ENCODE measurements around the gene SCARF2. TPM values are rescaled to one million over a fixed set of nuclear protein-coding genes. Genes with fewer than 3 reads are reported as not detected.

SCARF2 gene
- total and polyA plus RNA-seq, 8 donors = 0.89 to 42.9 (median 3.9) TPM

GRCh38 chr22:20396639-20397038, 41.0 kb downstream of the SCARF2 start:
- WGBS, 5 donors = 88 to 100% (median 92%) methylated on average over 1 of the region's 1 CpG
- intact Hi-C loops (cut with DNase I; ENCODE audit: low total_unique reads) = no loop called here
- Histone ChIP-seq H3K36me3 (peaks cover 8 to 14% (median 13%) of the 10 kb centered on the region in 4 donors), H3K27ac (no peak overlapping the region), H3K4me3 (no peak overlapping the region), H3K9me3 (no peaks in the 10 kb centered on the region), H3K4me1 (peaks cover 14 to 33% (median 29%) of the 10 kb centered on the region in 4 donors), H3K27me3 (no peaks in the 10 kb centered on the region)
- DNase-seq = no peak
- no peak for TF ChIP-seq CTCF (IDR thresholded peaks at IDR 0.05)
- no peak for TF ChIP-seq POLR2A (IDR thresholded peaks at IDR 0.05)
- TF ChIP-seq EP300 (IDR thresholded peaks at IDR 0.05) = no peak
- TF ChIP-seq POLR2AphosphoS5 (IDR thresholded peaks at IDR 0.05) = no peak

DNA sequence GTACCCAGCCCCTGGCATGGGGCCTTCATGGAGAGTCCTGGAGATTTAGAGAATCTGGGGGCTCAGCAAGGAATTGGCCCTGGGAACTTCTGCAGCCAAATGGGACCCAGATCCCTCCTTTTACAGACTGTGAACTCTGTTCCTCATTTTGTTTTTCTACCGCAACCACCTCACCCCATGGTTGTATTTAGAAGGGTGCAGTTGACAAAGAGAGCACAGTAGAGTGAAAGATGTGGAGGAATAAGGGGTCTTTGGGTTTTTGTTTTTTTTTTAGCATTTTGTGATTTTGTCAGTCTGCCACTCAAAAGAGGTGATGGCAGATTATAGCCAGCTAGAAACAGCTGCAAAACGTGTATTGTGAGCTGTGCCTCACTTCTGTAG, 41.7 kb downstream of the SCARF2 start:
- Histone ChIP-seq H3K4me3 (no peak overlapping the region), H3K36me3 (peaks cover 5 to 8% (median 5%) of the 10 kb centered on the region in 4 donors), H3K27ac (no peak overlapping the region), H3K4me1 (peaks cover 14 to 33% (median 29%) of the 10 kb centered on the region in 4 donors), H3K9me3 (no peaks in the 10 kb centered on the region), H3K27me3 (no peaks in the 10 kb centered on the region)
- DNase-seq = no peak
- intact Hi-C loops (cut with DNase I; ENCODE audit: low total_unique reads) = no loop called here
- TF ChIP-seq POLR2AphosphoS5 (IDR thresholded peaks at IDR 0.05) (no peak), EP300 (IDR thresholded peaks at IDR 0.05) (no peak), POLR2A (IDR thresholded peaks at IDR 0.05) (no peak), CTCF (IDR thresholded peaks at IDR 0.05) (no peak)
- whole genome bisulfite sequencing, 5 donors = 60 to 72% (median 65%) methylated on average over 2 of the region's 2 CpGs

DNA sequence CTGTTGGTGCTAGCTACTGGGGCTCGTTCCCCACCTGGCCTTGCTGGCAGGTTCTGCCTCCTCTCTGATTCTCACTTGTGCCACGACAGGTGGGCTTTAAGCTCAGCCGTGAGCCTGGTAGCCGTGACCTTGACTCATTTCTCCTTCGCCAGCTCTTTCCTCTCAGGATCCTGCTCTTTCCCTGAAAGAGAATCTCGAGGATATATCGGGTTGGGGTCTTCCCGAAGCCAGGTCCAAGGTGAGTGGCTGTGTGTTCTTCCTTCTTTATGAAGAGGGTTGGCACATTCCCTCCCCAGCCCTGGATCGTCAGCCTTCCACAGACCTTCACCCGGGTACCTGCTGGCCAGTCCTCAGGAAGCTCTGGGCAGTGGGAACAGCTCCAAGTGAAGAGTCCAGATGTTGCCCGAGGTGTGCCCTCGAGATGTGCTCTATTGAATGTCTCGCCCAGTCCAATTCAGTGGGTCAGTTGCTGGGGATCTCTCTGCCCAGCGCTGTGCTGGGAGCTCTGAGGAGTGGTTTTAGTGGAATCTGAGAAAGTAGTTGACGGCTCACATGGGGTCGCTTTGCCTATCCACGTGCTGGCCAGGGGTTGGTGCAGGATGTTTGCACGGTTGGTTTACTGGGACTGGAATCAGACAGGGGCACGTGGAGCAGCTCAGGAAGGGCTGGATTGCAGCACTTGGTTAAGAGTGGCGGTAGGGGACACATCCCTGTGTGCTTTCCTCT, 42.3 kb downstream of the SCARF2 start:
- 68 to 74% (median 68%) methylated on average over 20 of the region's 20 CpGs for WGBS, 5 donors
- intact Hi-C loops (cut with DNase I; ENCODE audit: low total_unique reads) = no loop called here
- peak overlapping the region in 3 of 4 donors; percentile 72 to 91 (median 84) for H3K4me3 ChIP-seq
- TF ChIP-seq EP300 (IDR thresholded peaks at IDR 0.05) (no peak), POLR2AphosphoS5 (IDR thresholded peaks at IDR 0.05) (no peak), CTCF (IDR thresholded peaks at IDR 0.05) (no peak), POLR2A (IDR thresholded peaks at IDR 0.05) (no peak)
- H3K9me3 ChIP-seq = no peaks in the 10 kb centered on the region
- peak in 1 of 2 donors; percentile 25 for DNase-seq
- no peak overlapping the region for H3K27ac ChIP-seq
- H3K4me1 ChIP-seq = peaks cover 14 to 33% (median 29%) of the 10 kb centered on the region in 4 donors
- peaks cover 0 to 3% (median under 1%) of the 10 kb centered on the region in 4 donors for H3K36me3 ChIP-seq
- no peaks in the 10 kb centered on the region for H3K27me3 ChIP-seq

DNA sequence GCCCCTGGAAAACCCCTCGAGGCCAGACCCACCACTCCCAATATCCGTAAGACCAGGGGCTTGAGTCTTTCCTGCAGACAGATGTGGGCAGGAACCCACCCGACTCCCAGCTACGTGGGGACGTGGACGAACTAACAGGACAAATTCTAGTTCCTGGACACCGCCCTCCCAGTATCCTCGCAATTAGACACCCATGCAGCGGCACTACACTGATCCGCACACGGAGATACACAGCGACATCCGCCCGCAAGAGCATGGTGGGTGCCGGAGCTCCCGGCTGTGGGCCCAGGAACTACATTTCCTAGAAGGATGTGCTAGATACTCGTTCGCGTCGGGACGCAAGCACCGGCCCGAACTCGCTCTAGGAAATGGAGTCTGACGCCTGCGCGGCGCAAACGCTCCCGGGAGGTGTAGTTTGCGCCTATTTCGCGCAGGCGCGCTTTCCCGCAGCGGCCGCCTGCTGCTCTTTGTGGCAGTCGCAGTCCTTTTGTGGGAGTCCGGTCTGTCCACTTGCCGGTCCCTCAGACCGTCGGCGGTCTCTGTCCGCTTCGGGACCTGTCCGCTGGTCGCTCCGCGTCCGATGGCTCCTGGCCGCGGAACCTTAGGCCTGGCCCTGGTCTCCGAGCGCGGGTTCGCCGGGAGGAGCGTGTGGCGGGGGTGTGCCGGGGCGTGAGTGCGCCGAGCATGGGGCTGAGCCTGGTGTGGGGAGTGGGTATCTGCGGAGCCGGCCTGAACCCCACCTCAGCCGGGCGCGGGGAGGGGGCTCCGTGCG, 43.7 kb downstream of the SCARF2 start, which contains the start of gene ZNF74:
Gene ZNF74 (plus strand): TSS at position 447 of the 772 bp plus-strand sequence. CDS start 478 bp downstream, outside the sequence.
- Histone ChIP-seq H3K4me3 (peak within 1 kb of the TSS; percentile 72 to 91 (median 83)), H3K27ac (peak within 1 kb of the TSS; percentile 78 to 83 (median 79)), H3K36me3 (no peaks in the 10 kb centered on the region), H3K4me1 (peaks cover 14 to 33% (median 26%) of the 10 kb centered on the region in 4 donors), H3K9me3 (no peaks in the 10 kb centered on the region), H3K27me3 (no peaks in the 10 kb centered on the region)
- WGBS, 5 donors = 1 to 3% (median 1%) methylated on average over 39 to 71 of the region's 71 CpGs
- intact Hi-C loops (cut with DNase I; ENCODE audit: low total_unique reads) = no loop called here
- DNase-seq = peak; percentile 90 to 97
- TF ChIP-seq POLR2AphosphoS5 (IDR thresholded peaks at IDR 0.05) (peak; percentile 53 to 87 (median 77)), EP300 (IDR thresholded peaks at IDR 0.05) (no peak), POLR2A (IDR thresholded peaks at IDR 0.05) (peak in 1 of 4 donors; percentile 3)

Measured in stomach (tissue), 9 donors.